DND-41 (cell line): Measurements from ENCODE around the gene MTR.

ENCODE experiments used
- EZH2 ChIP-seq: IDR thresholded peaks from 3 replicates; pipeline ENCODE4 v1.6.1; 2012; ENCODE audit warnings: borderline replicate concordance, low read depth, mild to moderate bottlenecking, moderate library complexity, low read length, inconsistent platforms; ENCODE audit not compliant: severe bottlenecking
- TF ChIP-seq, protein P1 (sequence below): IDR thresholded peaks from 2 replicates; pipeline ENCODE4 v1.5.1; 2012; ENCODE audit warnings: borderline replicate concordance, low read length, moderate library complexity, mild to moderate bottlenecking; ENCODE audit not compliant: poor library complexity, severe bottlenecking; ENCODE audit errors: extremely low read depth

GRCh38 chr1:236861560-236862218 is 66.6 kb downstream of the MTR start:
- TF ChIP-seq, protein P1, sequence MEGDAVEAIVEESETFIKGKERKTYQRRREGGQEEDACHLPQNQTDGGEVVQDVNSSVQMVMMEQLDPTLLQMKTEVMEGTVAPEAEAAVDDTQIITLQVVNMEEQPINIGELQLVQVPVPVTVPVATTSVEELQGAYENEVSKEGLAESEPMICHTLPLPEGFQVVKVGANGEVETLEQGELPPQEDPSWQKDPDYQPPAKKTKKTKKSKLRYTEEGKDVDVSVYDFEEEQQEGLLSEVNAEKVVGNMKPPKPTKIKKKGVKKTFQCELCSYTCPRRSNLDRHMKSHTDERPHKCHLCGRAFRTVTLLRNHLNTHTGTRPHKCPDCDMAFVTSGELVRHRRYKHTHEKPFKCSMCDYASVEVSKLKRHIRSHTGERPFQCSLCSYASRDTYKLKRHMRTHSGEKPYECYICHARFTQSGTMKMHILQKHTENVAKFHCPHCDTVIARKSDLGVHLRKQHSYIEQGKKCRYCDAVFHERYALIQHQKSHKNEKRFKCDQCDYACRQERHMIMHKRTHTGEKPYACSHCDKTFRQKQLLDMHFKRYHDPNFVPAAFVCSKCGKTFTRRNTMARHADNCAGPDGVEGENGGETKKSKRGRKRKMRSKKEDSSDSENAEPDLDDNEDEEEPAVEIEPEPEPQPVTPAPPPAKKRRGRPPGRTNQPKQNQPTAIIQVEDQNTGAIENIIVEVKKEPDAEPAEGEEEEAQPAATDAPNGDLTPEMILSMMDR: no peak
- no peak for TF ChIP-seq EZH2
